GM19328 (cell line): ENCODE data around the gene TBX20.
"Not testable (repeated sequence)": the region's sequence is repeated elsewhere in the genome, so short reads cannot be mapped to it uniquely, and the experiment has no call there.

Experiments
- ATAC-seq: cut with Tn5 transposase; IDR thresholded peaks from one replicate; pipeline ENCODE4 v1.9.1; 2021; ENCODE audit warnings: mild to moderate bottlenecking, moderate library complexity; ENCODE audit not compliant: unreplicated experiment

The TBX20 gene

DNA sequence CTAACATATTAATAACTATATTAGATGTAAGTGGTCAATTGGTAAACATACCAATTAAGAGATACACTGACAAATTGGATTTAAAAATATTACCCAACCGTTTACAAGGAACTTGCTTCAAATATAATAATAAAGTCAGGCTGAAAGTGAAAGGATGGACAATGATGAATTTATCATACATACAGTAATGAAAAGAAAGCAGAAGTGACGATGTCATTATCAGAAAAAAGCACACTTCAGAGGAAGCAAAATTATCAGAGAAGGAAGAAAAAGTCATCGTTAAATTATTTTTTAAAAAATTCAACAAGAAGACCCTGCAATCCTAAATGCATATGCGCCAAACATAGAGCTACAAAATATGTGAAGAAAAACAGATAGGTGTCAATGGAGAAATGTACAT is 81.8 kb downstream of the TBX20 start:
- not testable (repeated sequence) for ATAC-seq

DNA sequence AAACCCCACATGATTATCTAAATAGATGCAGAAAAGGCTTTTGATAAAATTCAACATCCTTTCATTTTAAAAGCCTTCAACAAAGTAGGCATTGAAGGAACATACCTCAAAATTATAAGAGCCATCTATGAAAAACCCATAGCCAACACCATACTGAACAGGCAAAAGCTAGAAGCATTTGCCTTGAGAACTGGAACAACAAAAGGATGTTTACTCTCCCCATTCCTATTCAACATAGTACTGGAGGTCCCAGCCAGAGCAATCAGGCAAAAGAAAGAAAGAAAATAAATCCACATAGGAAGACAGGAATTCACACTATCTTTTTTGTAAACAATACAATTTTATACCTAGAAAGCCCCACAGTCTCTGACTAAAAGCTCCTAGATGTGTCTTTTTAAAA is 86.2 kb downstream of the TBX20 start:
- not testable (repeated sequence) for ATAC-seq

DNA sequence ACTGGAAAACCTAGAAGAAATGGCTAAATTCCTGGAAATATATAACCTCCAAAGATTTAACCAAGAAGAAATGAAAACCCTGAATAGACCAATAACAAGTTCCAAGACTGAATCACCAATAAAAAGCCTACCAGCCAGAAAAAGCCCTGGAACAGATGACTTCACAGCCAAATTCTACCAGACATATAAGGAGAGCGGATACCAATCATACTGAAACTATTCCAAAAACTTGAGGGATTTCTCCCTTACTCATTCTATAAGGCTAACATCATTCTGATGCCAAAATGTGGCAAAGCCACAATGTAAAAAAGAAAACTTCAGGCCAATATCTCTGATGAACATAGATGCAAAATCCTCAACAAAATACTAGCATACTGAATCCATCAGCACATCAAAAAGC is 86.7 kb downstream of the TBX20 start:
- not testable (repeated sequence) for ATAC-seq

DNA sequence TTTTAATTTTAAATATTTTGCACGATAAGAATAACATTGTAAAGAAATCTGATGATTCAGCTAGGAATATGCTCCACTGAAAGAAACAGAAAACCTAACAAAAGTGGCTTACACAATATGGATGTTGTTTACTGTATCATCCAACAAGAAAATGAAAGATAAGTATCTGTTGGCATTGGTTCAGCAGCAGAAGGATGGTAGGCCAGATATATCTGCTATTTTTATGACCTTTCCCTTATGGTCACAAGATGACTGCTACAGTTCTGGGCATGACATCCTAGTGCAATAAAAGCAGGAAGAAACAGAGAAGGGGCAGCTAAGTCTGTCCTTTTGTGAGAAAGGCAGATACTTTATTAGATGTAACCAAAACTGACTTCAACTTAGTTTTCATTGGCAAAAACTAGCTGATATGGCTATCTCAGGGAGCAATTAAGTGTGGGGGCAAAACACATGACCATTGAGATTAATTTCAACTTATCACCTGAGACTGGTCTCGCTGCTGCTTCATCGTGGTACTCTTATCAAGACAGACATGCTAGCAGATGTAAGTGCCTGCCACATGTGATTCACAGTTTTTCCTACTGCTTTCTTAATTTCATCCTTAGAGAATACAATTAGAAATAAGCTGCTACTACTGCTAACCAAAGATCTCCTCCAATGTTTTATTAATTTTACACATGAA is 92.7 kb downstream of the TBX20 start:
- ATAC-seq: not testable (repeated sequence)
